A549 (cell line): ENCODE results near the gene NFE2L2. TPM values are rescaled to one million over a fixed set of nuclear protein-coding genes. Genes with fewer than 3 reads are reported as not detected.
A peak's percentile ranks its signal among the peaks of the same experiment; 100 is the strongest.

Source experiments
- ATAC-seq, 2 experiments: fragments of 200-7000 bp in 1 of 2; fragments of >200 bp in 1 of 2; cut with Nextera tagmentation in 1 of 2; cut with Tn5 transposase in 1 of 2; 3 replicates each; pipeline versions ENCODE4 v1.8.0 to v1.9.1; 2018 to 2020; ENCODE audit warnings: mild to moderate bottlenecking in 1 of 2, moderate library complexity in 1 of 2
- CTCF ChIA-PET: fragments of 300-600 bp; sonication (Branson Sonifier 250); formaldehyde crosslinking; extraction: SDS; loops from one replicate; lab custom pipeline; 2021; ENCODE audit warnings: antibody characterized with exemption, inconsistent platforms; lab: Yijun Ruan, JAX
- POLR2A ChIA-PET: fragments of 350-600 bp; formaldehyde crosslinking; extraction: SDS; loops from one replicate; lab custom pipeline; 2021; ENCODE audit warnings: antibody characterized with exemption, inconsistent platforms; lab: Yijun Ruan, JAX
- DNase-seq, 2 experiments: peaks; one replicate each; pipeline versions ENCODE4 v3.0.0 to v3.0.0-alpha.2; 2011 to 2016; ENCODE audit warnings: low read depth in 1 of 2, low spot score in 1 of 2
- FAIRE-seq: peaks from 2 replicates; lab custom pipeline; 2011; peaks lifted over from hg19 to GRCh38; lab: Jason Lieb, UNC
- H3K27ac ChIP-seq, 2 experiments: fragments of >200 bp; sonication (Bioruptor Twin); formaldehyde crosslinking; 3 replicates each; pipeline ENCODE4 v1.5.1; 2016 to 2017
- H3K4me1 ChIP-seq: fragments of >200 bp; sonication (Bioruptor Twin); formaldehyde crosslinking; 3 replicates; pipeline ENCODE4 v1.6.1; 2016
- H3K4me2 ChIP-seq: fragments of >200 bp; sonication (Bioruptor Twin); formaldehyde crosslinking; 3 replicates; pipeline ENCODE4 v1.6.1; 2016
- H3K4me3 ChIP-seq: fragments of >200 bp; sonication (Bioruptor Twin); formaldehyde crosslinking; 3 replicates; pipeline ENCODE4 v1.5.1; 2016
- H3K9me3 ChIP-seq: fragments of >200 bp; sonication (Bioruptor Twin); formaldehyde crosslinking; 3 replicates; pipeline ENCODE4 v1.6.1; 2016
- CEBPB ChIP-seq, 2 experiments: fragments of >200 bp in 1 of 2; sonication (Bioruptor Twin) in 1 of 2; formaldehyde crosslinking in 1 of 2; IDR thresholded peaks; 2 replicates each; pipeline ENCODE4 v1.6.1; 2012 to 2016
- CHD4 ChIP-seq: fragments of 200-600 bp; sonication (generic); IDR thresholded peaks from 2 replicates; pipeline ENCODE4 v1.6.1; 2016; ENCODE audit warnings: antibody characterized with exemption, mild to moderate bottlenecking, borderline replicate concordance
- CTCF ChIP-seq: fragments of >200 bp; sonication (Bioruptor Twin); formaldehyde crosslinking; IDR thresholded peaks from 3 replicates; pipeline ENCODE4 v1.5.1; 2016
- EHF ChIP-seq: fragments of 250-450 bp; sonication (Bioruptor Pico); IDR thresholded peaks from 2 replicates; pipeline ENCODE4 v1.5.0; 2020; ENCODE audit warnings: mild to moderate bottlenecking
- HDAC2 ChIP-seq: fragments of 200-600 bp; sonication (generic); IDR thresholded peaks from 2 replicates; pipeline ENCODE4 v1.6.1; 2016
- HOXA7 ChIP-seq: fragments of 250-450 bp; sonication (Bioruptor Pico); IDR thresholded peaks from 2 replicates; pipeline ENCODE4 v1.5.0; 2020; ENCODE audit warnings: mild to moderate bottlenecking, moderate library complexity
- HOXB5 ChIP-seq: fragments of 250-450 bp; sonication (Bioruptor Pico); IDR thresholded peaks from 2 replicates; pipeline ENCODE4 v1.5.0; 2020; ENCODE audit warnings: mild to moderate bottlenecking, moderate library complexity
- JUNB ChIP-seq: fragments of >200 bp; sonication (Bioruptor Twin); formaldehyde crosslinking; IDR thresholded peaks from 2 replicates; pipeline ENCODE4 v1.6.1; 2016
- MAFK ChIP-seq: fragments of 450-650 bp; IDR thresholded peaks from 2 replicates; pipeline ENCODE4 v1.6.1; 2014; ENCODE audit not compliant: partially characterized antibody
- POLR2AphosphoS2 ChIP-seq: conservative IDR thresholded peaks from 2 replicates; pipeline ENCODE4 v1.6.1; 2012; ENCODE audit warnings: low read length, improper control_type of control experiment, inconsistent platforms
- RARB ChIP-seq: fragments of 250-450 bp; sonication (Bioruptor Pico); IDR thresholded peaks from 2 replicates; pipeline ENCODE4 v1.8.0; 2021; ENCODE audit warnings: mild to moderate bottlenecking, moderate library complexity
- REST ChIP-seq: fragments of 200-600 bp; sonication (generic); IDR thresholded peaks from 2 replicates; pipeline ENCODE4 v1.6.1; 2016; ENCODE audit warnings: antibody characterized with exemption, mild to moderate bottlenecking, moderate library complexity
- SREBF2 ChIP-seq: fragments of 450-650 bp; IDR thresholded peaks from 2 replicates; pipeline ENCODE4 v1.6.1; 2014; ENCODE audit warnings: mild to moderate bottlenecking, moderate library complexity
- TFCP2L1 ChIP-seq: fragments of 250-450 bp; sonication (Bioruptor Pico); IDR thresholded peaks from 2 replicates; pipeline ENCODE4 v1.5.0; 2021; ENCODE audit warnings: mild to moderate bottlenecking
- TP53 ChIP-seq: fragments of 250-450 bp; sonication (Bioruptor Pico); IDR thresholded peaks from 2 replicates; pipeline ENCODE4 v1.5.0; 2021; ENCODE audit warnings: mild to moderate bottlenecking, moderate library complexity
- ZC3H11A ChIP-seq: fragments of 450-650 bp; IDR thresholded peaks from 2 replicates; pipeline ENCODE4 v1.6.1; 2014; ENCODE audit warnings: antibody characterized with exemption, mild to moderate bottlenecking
- WGBS: methylation state at CpG from one replicate; pipeline ENCODE4 v1.1.6; 2017; ENCODE audit errors: missing lambda C conversion rate; 5-methylcytosine and 5-hydroxymethylcytosine counted together
- polyA plus RNA-seq, 4 experiments: library from polyadenylated mRNA; depleted of rRNA in 3 of 4; stranded (reverse); fragments of >200 nt; fragmentation: RNase III in 1 of 4; extraction: RNeasy Plus Mini Kit Qiagen cat#74134 plus additional on column Dnase treatment in 1 of 4; gene quantifications; 2 replicates in 3 of 4; 3 replicates in 1 of 4; pipeline ENCODE4 v1.2.3, GENCODE V29; 2011 to 2017

Gene NFE2L2
- polyA plus RNA-seq, 2 of the 4 experiments (the other 2 are of a cell fraction) = 65.8 to 146 TPM

- TF ChIP-seq TP53 (CRISPR knock-in tag) (no peak), HDAC2 (no peak), HOXA7 (CRISPR knock-in tag) (no peak), HOXB5 (CRISPR knock-in tag) (no peak), SREBF2 (no peak), EHF (CRISPR knock-in tag) (no peak)
- TF ChIP-seq, all 56 proteins: peak for 0
Observed at GRCh38 chr2:177239053-177239452, 25.5 kb downstream of the NFE2L2 start (continued).

- TF ChIP-seq ZC3H11A = no peak
- no peak for TF ChIP-seq CTCF
- no peak for TF ChIP-seq JUNB
- no peak for TF ChIP-seq RARB (CRISPR knock-in tag)
- no peak for TF ChIP-seq CEBPB (IDR thresholded peaks at IDR 0.05)
- FAIRE-seq (no peak), DNase-seq (no peak), ATAC-seq (no peak)
- POLR2A ChIA-PET = no interaction called here
- no peak overlapping the region for H3K4me3 ChIP-seq
- peak overlapping the region; percentile 87; the same call in 1 of the 3 replicates for H3K4me2 ChIP-seq
- H3K27ac ChIP-seq = 0 out of 6 replicates have a peak overlapping the region, but pooled peaks of 1 of the 2 experiments have one; percentile 3
- 55% methylated on average over 2 of the region's 2 CpGs for WGBS
- H3K4me1 ChIP-seq = peaks cover 77% of the 10 kb centered on the region
- no peaks in the 10 kb centered on the region for H3K9me3 ChIP-seq
- CTCF ChIA-PET = interaction anchor here (0.6 to 2.4 kb wide), 7 partner anchors 10 to 72 kb away, joined by 3 to 13 read pairs (median 3); no protein-coding TSS in a partner anchor
Observed at GRCh38 chr2:177237932-177238331, 26.6 kb downstream of the NFE2L2 start.

- ATAC-seq (no peak), DNase-seq (no peak), FAIRE-seq (no peak)
- CTCF ChIA-PET = interaction anchor here (1.0 to 1.6 kb wide), 5 partner anchors 9 to 71 kb away, joined by 3 to 5 read pairs (median 5); partner anchors contain the start of gene NFE2L2
- POLR2A ChIA-PET = interaction anchor here (2.2 kb wide), 1 partner anchor 28 kb away, joined by 10 read pairs; the partner anchor contains the start of gene NFE2L2
- no peak overlapping the region for H3K4me3 ChIP-seq
- no peak overlapping the region for H3K4me2 ChIP-seq
- no peak for TF ChIP-seq REST
- TF ChIP-seq POLR2AphosphoS2 = peak; percentile 75; the same call in 1 of the 2 replicates
- no peak for TF ChIP-seq MAFK
- peaks cover 70% of the 10 kb centered on the region for H3K4me1 ChIP-seq
- no peaks in the 10 kb centered on the region for H3K9me3 ChIP-seq
- WGBS = 92% methylated on average over 6 of the region's 6 CpGs
- no peak overlapping the region for H3K27ac ChIP-seq
Observed at GRCh38 chr2:177235855-177236437, 28.6 kb downstream of the NFE2L2 start.

- ATAC-seq = no peak
- no peak for DNase-seq
Observed at GRCh38 chr2:177234267-177234666, 30.3 kb downstream of the NFE2L2 start.

More at GRCh38 chr2:177234267-177234666, 30.3 kb downstream of the NFE2L2 start:
- FAIRE-seq = no peak
- CTCF ChIA-PET = interaction anchor here (1.7 kb wide), 1 partner anchor 29 kb away, joined by 7 read pairs; no protein-coding TSS in a partner anchor
- Histone ChIP-seq H3K4me2 (no peak overlapping the region), H3K4me3 (no peak overlapping the region), H3K27ac (no peak overlapping the region), H3K4me1 (peaks cover 69% of the 10 kb centered on the region), H3K9me3 (no peaks in the 10 kb centered on the region)
- POLR2A ChIA-PET = no interaction called here
- TF ChIP-seq POLR2AphosphoS2 (0 out of 2 replicates have a peak, but pooled peaks have one; percentile 10), CHD4 (no peak), TFCP2L1 (CRISPR knock-in tag) (no peak)
